ENCODE results near the gene IPMK.

- no peak for TF ChIP-seq POLR2A (IDR thresholded peaks at IDR 0.05; ENCODE audit: borderline replicate concordance, extremely low read depth, insufficient read depth, insufficient read length)
- TF ChIP-seq MAX (IDR thresholded peaks at IDR 0.05): no peak
Observed at GRCh38 chr10:58174831-58175230, 92.9 kb downstream of the IPMK start.

Measured in HCT116 (cell line).